ENCODE measurements around the gene THSD8. TPM values are rescaled to one million over a fixed set of nuclear protein-coding genes. Genes with fewer than 3 reads are reported as not detected.

The THSD8 gene
- total RNA-seq, 4 donors from 2014 or later: 0.65 TPM; not detected in 3

GRCh38 chr19:12759686-12760085 is 42.2 kb upstream of the THSD8 start:
- intact Hi-C loops (cut with DNase I): loop anchor here (5.0 kb wide), 1 partner anchor 38 kb away; no protein-coding TSS in a partner anchor
- TF ChIP-seq, protein P1, sequence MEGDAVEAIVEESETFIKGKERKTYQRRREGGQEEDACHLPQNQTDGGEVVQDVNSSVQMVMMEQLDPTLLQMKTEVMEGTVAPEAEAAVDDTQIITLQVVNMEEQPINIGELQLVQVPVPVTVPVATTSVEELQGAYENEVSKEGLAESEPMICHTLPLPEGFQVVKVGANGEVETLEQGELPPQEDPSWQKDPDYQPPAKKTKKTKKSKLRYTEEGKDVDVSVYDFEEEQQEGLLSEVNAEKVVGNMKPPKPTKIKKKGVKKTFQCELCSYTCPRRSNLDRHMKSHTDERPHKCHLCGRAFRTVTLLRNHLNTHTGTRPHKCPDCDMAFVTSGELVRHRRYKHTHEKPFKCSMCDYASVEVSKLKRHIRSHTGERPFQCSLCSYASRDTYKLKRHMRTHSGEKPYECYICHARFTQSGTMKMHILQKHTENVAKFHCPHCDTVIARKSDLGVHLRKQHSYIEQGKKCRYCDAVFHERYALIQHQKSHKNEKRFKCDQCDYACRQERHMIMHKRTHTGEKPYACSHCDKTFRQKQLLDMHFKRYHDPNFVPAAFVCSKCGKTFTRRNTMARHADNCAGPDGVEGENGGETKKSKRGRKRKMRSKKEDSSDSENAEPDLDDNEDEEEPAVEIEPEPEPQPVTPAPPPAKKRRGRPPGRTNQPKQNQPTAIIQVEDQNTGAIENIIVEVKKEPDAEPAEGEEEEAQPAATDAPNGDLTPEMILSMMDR (IDR thresholded peaks at IDR 0.05): no peak
- no peak for TF ChIP-seq POLR2AphosphoS5 (IDR thresholded peaks at IDR 0.05)
- TF ChIP-seq EP300 (IDR thresholded peaks at IDR 0.05): no peak
- no peak for TF ChIP-seq POLR2A (IDR thresholded peaks at IDR 0.05; ENCODE audit: low read depth)
- 93% methylated on average over 6 of the region's 6 CpGs for WGBS
- no peak for DNase-seq (ENCODE audit: extremely low spot score)
- no peak overlapping the region for H3K27ac ChIP-seq (replicated peaks in 1 of 4)
- H3K4me1 ChIP-seq: peaks cover 11 to 13% (median 12%) of the 10 kb centered on the region in 4 donors
- no peaks in the 10 kb centered on the region for H3K9me3 ChIP-seq
- H3K36me3 ChIP-seq: peaks cover 4 to 21% (median 13%) of the 10 kb centered on the region in 4 donors
- no peak overlapping the region for H3K4me3 ChIP-seq
- no peaks in the 10 kb centered on the region for H3K27me3 ChIP-seq

DNA sequence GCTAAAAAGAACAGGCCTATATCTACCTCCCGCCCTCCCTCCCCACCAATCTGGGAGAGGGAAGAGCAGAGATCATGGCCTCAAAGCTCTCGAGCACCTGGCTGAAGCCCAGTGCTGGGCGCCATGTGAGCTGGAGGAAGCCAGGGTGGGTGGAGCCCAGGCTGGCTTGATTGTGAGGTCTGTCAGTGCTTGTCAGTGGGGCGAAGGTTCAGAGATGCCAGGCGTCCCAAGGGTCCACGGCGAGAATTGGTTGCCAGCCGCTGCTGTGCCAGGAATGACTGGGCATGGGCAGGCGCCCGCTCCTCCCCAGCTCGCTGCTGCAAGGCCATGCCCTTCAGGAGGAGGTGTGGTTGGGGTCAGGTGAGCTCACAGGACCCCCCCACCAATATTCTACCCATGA is 38.8 kb upstream of the THSD8 start:
- intact Hi-C loops (cut with DNase I): loop anchor here (5.0 kb wide), 1 partner anchor 34 kb away; no protein-coding TSS in a partner anchor
- Histone ChIP-seq H3K27ac (replicated peaks in 1 of 4) (no peak overlapping the region), H3K9me3 (no peaks in the 10 kb centered on the region), H3K27me3 (no peaks in the 10 kb centered on the region), H3K36me3 (peaks cover 13 to 45% (median 21%) of the 10 kb centered on the region in 4 donors), H3K4me3 (no peak overlapping the region), H3K4me1 (peaks cover 4 to 8% (median 6%) of the 10 kb centered on the region in 4 donors)
- no peak for TF ChIP-seq EP300 (IDR thresholded peaks at IDR 0.05)
- no peak for TF ChIP-seq POLR2AphosphoS5 (IDR thresholded peaks at IDR 0.05)
- TF ChIP-seq, protein P1 (IDR thresholded peaks at IDR 0.05): no peak
- no peak for TF ChIP-seq POLR2A (IDR thresholded peaks at IDR 0.05; ENCODE audit: low read depth)
- DNase-seq (ENCODE audit: extremely low spot score): no peak
- 89% methylated on average over 10 of the region's 11 CpGs for WGBS

GRCh38 chr19:12764698-12765097 is 37.2 kb upstream of the THSD8 start:
- TF ChIP-seq EP300 (IDR thresholded peaks at IDR 0.05) (no peak), POLR2A (IDR thresholded peaks at IDR 0.05; ENCODE audit: low read depth) (no peak), POLR2AphosphoS5 (IDR thresholded peaks at IDR 0.05) (no peak)
- TF ChIP-seq, protein P1 (IDR thresholded peaks at IDR 0.05): no peak
- Histone ChIP-seq H3K27me3 (no peaks in the 10 kb centered on the region), H3K27ac (replicated peaks in 1 of 4) (no peak overlapping the region), H3K36me3 (peaks cover 13 to 47% (median 25%) of the 10 kb centered on the region in 4 donors), H3K9me3 (no peaks in the 10 kb centered on the region), H3K4me1 (peaks cover 4 to 8% (median 6%) of the 10 kb centered on the region in 4 donors), H3K4me3 (no peak overlapping the region)
- no peak for DNase-seq (ENCODE audit: extremely low spot score)
- intact Hi-C loops (cut with DNase I): loop anchor here (5.0 kb wide), 1 partner anchor 33 kb away; no protein-coding TSS in a partner anchor
- no CpG with 5 or more reads among the region's 16 CpGs for WGBS

DNA sequence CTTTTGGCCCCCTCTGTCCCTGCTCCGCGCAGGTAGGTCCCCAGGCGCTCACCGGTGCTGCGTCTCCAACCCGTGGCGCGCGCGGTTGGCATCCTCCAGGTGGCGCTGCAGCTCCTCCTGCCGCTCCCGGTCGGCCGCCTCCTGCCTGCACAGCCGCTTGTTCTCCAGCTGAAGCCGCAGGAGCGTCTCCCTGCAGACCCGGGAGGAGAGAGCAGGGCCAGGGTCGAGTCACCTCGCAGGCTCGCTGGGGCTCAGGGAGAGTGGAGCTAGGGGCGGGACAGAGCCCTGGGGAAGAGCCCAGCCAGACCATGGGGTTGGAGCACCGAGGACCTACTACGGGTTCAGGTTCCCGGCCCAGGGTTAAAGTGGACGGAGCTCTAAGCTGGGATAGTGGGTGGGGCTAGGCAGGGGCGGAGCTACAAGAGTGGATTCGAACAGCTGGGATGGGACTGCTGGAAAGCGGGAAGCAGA is 35.8 kb upstream of the THSD8 start:
- Histone ChIP-seq H3K4me1 (peaks cover 4 to 8% (median 6%) of the 10 kb centered on the region in 4 donors), H3K27me3 (no peaks in the 10 kb centered on the region), H3K27ac (replicated peaks in 1 of 4) (peak overlapping the region; percentile 43 to 72 (median 56)), H3K4me3 (peak overlapping the region; percentile 43 to 62 (median 52)), H3K36me3 (peaks cover 13 to 60% (median 34%) of the 10 kb centered on the region in 4 donors), H3K9me3 (no peaks in the 10 kb centered on the region)
- no peak for DNase-seq (ENCODE audit: extremely low spot score)
- no peak for TF ChIP-seq POLR2A (IDR thresholded peaks at IDR 0.05; ENCODE audit: low read depth)
- TF ChIP-seq, protein P1 (IDR thresholded peaks at IDR 0.05): peak; percentile 84 to 95 (median 94)
- TF ChIP-seq POLR2AphosphoS5 (IDR thresholded peaks at IDR 0.05): peak; percentile 30 to 71
- intact Hi-C loops (cut with DNase I): loop anchor here (2.0 kb wide), 1 partner anchor 81 kb away; no protein-coding TSS in a partner anchor
- 2% methylated on average over 11 of the region's 30 CpGs for WGBS
